HEK293 (cell line): ENCODE data around the gene BCL2.

ENCODE experiments used
- ELK4 ChIP-seq: IDR thresholded peaks from 2 replicates; pipeline ENCODE4 v1.6.1; 2011; ENCODE audit warnings: mild to moderate bottlenecking, low read depth, low read length, borderline replicate concordance
- ZBTB1 ChIP-seq: fragments of 450-650 bp; formaldehyde crosslinking; IDR thresholded peaks from 2 replicates; pipeline ENCODE4 v1.5.1; 2016; ENCODE audit warnings: missing biosample characterization, missing genetic modification characterization
- ZFP3 ChIP-seq: fragments of 450-650 bp; formaldehyde crosslinking; IDR thresholded peaks from 2 replicates; pipeline ENCODE4 v1.5.1; 2016; ENCODE audit warnings: low read depth, missing biosample characterization, missing genetic modification characterization
- ZNF133 ChIP-seq: fragments of 450-650 bp; formaldehyde crosslinking; IDR thresholded peaks from 2 replicates; pipeline ENCODE4 v1.5.1; 2016; ENCODE audit warnings: missing biosample characterization, missing genetic modification characterization
- ZNF350 ChIP-seq: fragments of 450-650 bp; formaldehyde crosslinking; IDR thresholded peaks from 2 replicates; pipeline ENCODE4 v1.5.0; 2017; ENCODE audit warnings: missing biosample characterization, mild to moderate bottlenecking, missing genetic modification characterization
- ZNF513 ChIP-seq: fragments of 450-650 bp; IDR thresholded peaks from 2 replicates; pipeline ENCODE4 v1.5.1; 2018; ENCODE audit warnings: missing biosample characterization, missing genetic modification characterization
- ZNF530 ChIP-seq: fragments of 450-650 bp; formaldehyde crosslinking; IDR thresholded peaks from 2 replicates; pipeline ENCODE4 v1.5.1; 2016; ENCODE audit warnings: low read depth, missing biosample characterization, missing genetic modification characterization
- ZNF701 ChIP-seq: fragments of 450-650 bp; formaldehyde crosslinking; IDR thresholded peaks from 2 replicates; pipeline ENCODE4 v1.5.1; 2016; ENCODE audit warnings: missing biosample characterization, missing genetic modification characterization
- ZNF777 ChIP-seq: fragments of 450-650 bp; formaldehyde crosslinking; IDR thresholded peaks from 2 replicates; pipeline ENCODE4 v1.5.1; 2017; ENCODE audit warnings: missing biosample characterization, missing genetic modification characterization, borderline replicate concordance
- ZSCAN30 ChIP-seq: fragments of 450-650 bp; IDR thresholded peaks from 2 replicates; pipeline ENCODE4 v1.5.1; 2018; ENCODE audit warnings: missing biosample characterization, mild to moderate bottlenecking, missing genetic modification characterization, moderate library complexity

GRCh38 chr18:63309422-63309821, 10.1 kb downstream of the BCL2 start:
- no peak for TF ChIP-seq ZNF133 (tag by site-specific recombination)
- no peak for TF ChIP-seq ZNF530
- TF ChIP-seq ZNF513 (tag by site-specific recombination): no peak
- no peak for TF ChIP-seq ZNF701 (tag by site-specific recombination)
- TF ChIP-seq ZNF350 (tag by site-specific recombination): no peak
- no peak for TF ChIP-seq ELK4
- no peak for TF ChIP-seq ZNF777
- TF ChIP-seq ZBTB1 (tag by site-specific recombination): no peak
- TF ChIP-seq ZSCAN30: no peak
- TF ChIP-seq ZFP3 (tag by site-specific recombination): no peak
